Memory B cell (primary cell): ENCODE data around the gene DYDC1.

Source experiments
- ATAC-seq: fragments of 150-1000 bp; cut with Tn5 transposase; 2 replicates; pipeline ENCODE4 v1.10.0; 2021; ENCODE audit warnings: low read depth, mild to moderate bottlenecking, moderate library complexity
- DNase-seq, 2 donors: peaks; one replicate each; pipeline ENCODE4 v3.0.0; 2022; ENCODE audit warnings: low spot score in 2 of 2
- H3K27ac Mint-ChIP-seq: one replicate; pipeline ENCODE4 v1.8.0; 2022; ENCODE audit warnings: mild to moderate bottlenecking, moderate library complexity, mixed read lengths
- H3K27me3 Mint-ChIP-seq: one replicate; pipeline ENCODE4 v1.8.0; 2022; ENCODE audit warnings: mixed read lengths
- H3K36me3 Mint-ChIP-seq: one replicate; pipeline ENCODE4 v1.8.0; 2022; ENCODE audit warnings: mild to moderate bottlenecking, mixed read lengths
- H3K4me1 Mint-ChIP-seq: one replicate; pipeline ENCODE4 v1.8.0; 2022; ENCODE audit warnings: mixed read lengths
- H3K4me3 Mint-ChIP-seq: one replicate; pipeline ENCODE4 v1.8.0; 2022; ENCODE audit warnings: mild to moderate bottlenecking, moderate library complexity, mixed read lengths
- H3K9me3 Mint-ChIP-seq: one replicate; pipeline ENCODE4 v1.8.0; 2022; ENCODE audit warnings: mixed read lengths

The DYDC1 gene

GRCh38 chr10:80356563-80356988, at the start of gene DYDC1, which contains the start of gene DYDC2:
Gene DYDC1, minus strand, starts transcription at chr10:80356755. Its CDS starts 4,154 bp downstream, at chr10:80352601.
Gene DYDC2, plus strand, starts transcription at chr10:80356781. Its CDS starts 5,663 bp downstream, at chr10:80362444.
- ATAC-seq = peak; percentile 74
- Mint-ChIP-seq H3K36me3 (no peaks in the 10 kb centered on the region), H3K9me3 (no peaks in the 10 kb centered on the region), H3K4me1 (peaks cover 7% of the 10 kb centered on the region), H3K27me3 (peaks cover 22% of the 10 kb centered on the region), H3K4me3 (peak within 1 kb of the TSS; percentile 82), H3K27ac (no peak within 1 kb of the TSS)
- DNase-seq = peak; percentile 5 to 19

GRCh38 chr10:80406204-80406603, 49.6 kb upstream of the DYDC1 start:
- no peak for ATAC-seq
- Mint-ChIP-seq H3K36me3 (no peaks in the 10 kb centered on the region), H3K9me3 (no peaks in the 10 kb centered on the region), H3K27me3 (no peaks in the 10 kb centered on the region), H3K4me3 (no peak overlapping the region), H3K4me1 (peaks cover 7% of the 10 kb centered on the region), H3K27ac (no peak overlapping the region)
- DNase-seq = no peak

GRCh38 chr10:80405626-80406025, 49.1 kb upstream of the DYDC1 start:
- H3K4me3 Mint-ChIP-seq = no peak overlapping the region
- peaks cover 7% of the 10 kb centered on the region for H3K4me1 Mint-ChIP-seq
- H3K9me3 Mint-ChIP-seq = no peaks in the 10 kb centered on the region
- H3K27me3 Mint-ChIP-seq = no peaks in the 10 kb centered on the region
- DNase-seq (no peak), ATAC-seq (no peak)
- no peaks in the 10 kb centered on the region for H3K36me3 Mint-ChIP-seq
- H3K27ac Mint-ChIP-seq = no peak overlapping the region

- H3K4me3 Mint-ChIP-seq = no peak overlapping the region
- no peaks in the 10 kb centered on the region for H3K36me3 Mint-ChIP-seq
- peaks cover 7% of the 10 kb centered on the region for H3K4me1 Mint-ChIP-seq
- no peak for DNase-seq
- H3K9me3 Mint-ChIP-seq = no peaks in the 10 kb centered on the region
- no peak for ATAC-seq
- no peaks in the 10 kb centered on the region for H3K27me3 Mint-ChIP-seq
- no peak overlapping the region for H3K27ac Mint-ChIP-seq
These were observed 48.5 kb upstream of the DYDC1 start for GRCh38 chr10:80405035-80405434.

- H3K4me3 Mint-ChIP-seq = no peak overlapping the region
- no peaks in the 10 kb centered on the region for H3K4me1 Mint-ChIP-seq
- H3K27ac Mint-ChIP-seq = no peak overlapping the region
- no peaks in the 10 kb centered on the region for H3K9me3 Mint-ChIP-seq
- ATAC-seq = no peak
- no peaks in the 10 kb centered on the region for H3K36me3 Mint-ChIP-seq
- DNase-seq = no peak
- peaks cover 3% of the 10 kb centered on the region for H3K27me3 Mint-ChIP-seq
These were observed 43.7 kb upstream of the DYDC1 start for GRCh38 chr10:80400136-80400804.

- ATAC-seq = no peak
- H3K27me3 Mint-ChIP-seq = peaks cover 8% of the 10 kb centered on the region
- no peaks in the 10 kb centered on the region for H3K9me3 Mint-ChIP-seq
These were observed 40.5 kb upstream of the DYDC1 start for GRCh38 chr10:80397014-80397413.

GRCh38 chr10:80394358-80394916, 37.9 kb upstream of the DYDC1 start:
- Mint-ChIP-seq H3K36me3 (no peaks in the 10 kb centered on the region), H3K4me1 (no peaks in the 10 kb centered on the region), H3K27ac (no peak overlapping the region), H3K4me3 (no peak overlapping the region), H3K27me3 (peaks cover 8% of the 10 kb centered on the region), H3K9me3 (no peaks in the 10 kb centered on the region)
- no peak for ATAC-seq
- no peak for DNase-seq

More at GRCh38 chr10:80397014-80397413, 40.5 kb upstream of the DYDC1 start:
- Mint-ChIP-seq H3K27ac (no peak overlapping the region), H3K36me3 (no peaks in the 10 kb centered on the region), H3K4me3 (no peak overlapping the region), H3K4me1 (no peaks in the 10 kb centered on the region)
- DNase-seq = no peak

- no peaks in the 10 kb centered on the region for H3K9me3 Mint-ChIP-seq
These were observed 35.7 kb upstream of the DYDC1 start for GRCh38 chr10:80392250-80392649.

GRCh38 chr10:80390740-80391139, 34.2 kb upstream of the DYDC1 start:
- Mint-ChIP-seq H3K4me1 (peaks cover 2% of the 10 kb centered on the region), H3K4me3 (no peak overlapping the region), H3K27me3 (peaks cover 5% of the 10 kb centered on the region), H3K36me3 (no peaks in the 10 kb centered on the region), H3K27ac (no peak overlapping the region), H3K9me3 (no peaks in the 10 kb centered on the region)
- DNase-seq (no peak), ATAC-seq (no peak)

More at GRCh38 chr10:80392250-80392649, 35.7 kb upstream of the DYDC1 start:
- Mint-ChIP-seq H3K27me3 (peaks cover 8% of the 10 kb centered on the region), H3K4me1 (peaks cover 2% of the 10 kb centered on the region), H3K36me3 (no peaks in the 10 kb centered on the region), H3K4me3 (no peak overlapping the region), H3K27ac (no peak overlapping the region)
- ATAC-seq (no peak), DNase-seq (no peak)

GRCh38 chr10:80382989-80383388, 26.4 kb upstream of the DYDC1 start:
- H3K4me3 Mint-ChIP-seq = peak overlapping the region; percentile 7
- ATAC-seq (peak; percentile 66), DNase-seq (peak; percentile 43 to 59)
- peaks cover 7% of the 10 kb centered on the region for H3K27me3 Mint-ChIP-seq
- H3K36me3 Mint-ChIP-seq = no peaks in the 10 kb centered on the region
- H3K4me1 Mint-ChIP-seq = peaks cover 3% of the 10 kb centered on the region
- H3K9me3 Mint-ChIP-seq = no peaks in the 10 kb centered on the region
- no peak overlapping the region for H3K27ac Mint-ChIP-seq

GRCh38 chr10:80380185-80380584, 23.6 kb upstream of the DYDC1 start:
- Mint-ChIP-seq H3K27ac (peak overlapping the region; percentile 74), H3K27me3 (peaks cover 7% of the 10 kb centered on the region), H3K4me3 (no peak overlapping the region), H3K36me3 (no peaks in the 10 kb centered on the region), H3K4me1 (peaks cover 3% of the 10 kb centered on the region), H3K9me3 (no peaks in the 10 kb centered on the region)
- DNase-seq (no peak), ATAC-seq (no peak)

- peaks cover 7% of the 10 kb centered on the region for H3K27me3 Mint-ChIP-seq
- no peak overlapping the region for H3K4me3 Mint-ChIP-seq
- ATAC-seq (no peak), DNase-seq (no peak)
- no peaks in the 10 kb centered on the region for H3K9me3 Mint-ChIP-seq
- H3K36me3 Mint-ChIP-seq = no peaks in the 10 kb centered on the region
- no peak overlapping the region for H3K27ac Mint-ChIP-seq
- peaks cover 3% of the 10 kb centered on the region for H3K4me1 Mint-ChIP-seq
These were observed 23.1 kb upstream of the DYDC1 start for GRCh38 chr10:80379701-80380100.

GRCh38 chr10:80373502-80373901, 16.9 kb upstream of the DYDC1 start:
- Mint-ChIP-seq H3K27me3 (peaks cover 8% of the 10 kb centered on the region), H3K9me3 (no peaks in the 10 kb centered on the region), H3K4me3 (no peak overlapping the region), H3K36me3 (peaks cover 2% of the 10 kb centered on the region), H3K4me1 (no peaks in the 10 kb centered on the region), H3K27ac (no peak overlapping the region)
- ATAC-seq (no peak), DNase-seq (no peak)

GRCh38 chr10:80372675-80373074, 16.1 kb upstream of the DYDC1 start:
- ATAC-seq (no peak), DNase-seq (no peak)
- Mint-ChIP-seq H3K27ac (no peak overlapping the region), H3K4me3 (no peak overlapping the region), H3K36me3 (peaks cover 4% of the 10 kb centered on the region), H3K9me3 (peaks cover 3% of the 10 kb centered on the region), H3K4me1 (no peaks in the 10 kb centered on the region), H3K27me3 (peaks cover 10% of the 10 kb centered on the region)

- DNase-seq (no peak), ATAC-seq (no peak)
- H3K4me3 Mint-ChIP-seq = no peak overlapping the region
- no peaks in the 10 kb centered on the region for H3K4me1 Mint-ChIP-seq
- no peak overlapping the region for H3K27ac Mint-ChIP-seq
- H3K9me3 Mint-ChIP-seq = peaks cover 4% of the 10 kb centered on the region
- H3K36me3 Mint-ChIP-seq = peaks cover 7% of the 10 kb centered on the region
- H3K27me3 Mint-ChIP-seq = peaks cover 11% of the 10 kb centered on the region
These were observed 14.9 kb upstream of the DYDC1 start for GRCh38 chr10:80371467-80371866.
